ENCODE results near the gene GUCY1A2.
"Not testable (repeated sequence)": the region's sequence is repeated elsewhere in the genome, so short reads cannot be mapped to it uniquely, and the experiment has no call there.

Gene GUCY1A2

GRCh38 chr11:106883693-106884092 lies 134.6 kb downstream of the GUCY1A2 start:
- not testable (repeated sequence) for ATAC-seq (replicated peaks); DNase-seq; H3K36me3 Mint-ChIP-seq (ENCODE audit: insufficient read depth); H3K27ac Mint-ChIP-seq; H3K4me3 Mint-ChIP-seq; H3K27me3 Mint-ChIP-seq; H3K4me1 Mint-ChIP-seq (ENCODE audit: low read depth in 2 of 2)
- peaks cover 7 to 37% of the 10 kb centered on the region in 2 donors for H3K9me3 Mint-ChIP-seq

DNA sequence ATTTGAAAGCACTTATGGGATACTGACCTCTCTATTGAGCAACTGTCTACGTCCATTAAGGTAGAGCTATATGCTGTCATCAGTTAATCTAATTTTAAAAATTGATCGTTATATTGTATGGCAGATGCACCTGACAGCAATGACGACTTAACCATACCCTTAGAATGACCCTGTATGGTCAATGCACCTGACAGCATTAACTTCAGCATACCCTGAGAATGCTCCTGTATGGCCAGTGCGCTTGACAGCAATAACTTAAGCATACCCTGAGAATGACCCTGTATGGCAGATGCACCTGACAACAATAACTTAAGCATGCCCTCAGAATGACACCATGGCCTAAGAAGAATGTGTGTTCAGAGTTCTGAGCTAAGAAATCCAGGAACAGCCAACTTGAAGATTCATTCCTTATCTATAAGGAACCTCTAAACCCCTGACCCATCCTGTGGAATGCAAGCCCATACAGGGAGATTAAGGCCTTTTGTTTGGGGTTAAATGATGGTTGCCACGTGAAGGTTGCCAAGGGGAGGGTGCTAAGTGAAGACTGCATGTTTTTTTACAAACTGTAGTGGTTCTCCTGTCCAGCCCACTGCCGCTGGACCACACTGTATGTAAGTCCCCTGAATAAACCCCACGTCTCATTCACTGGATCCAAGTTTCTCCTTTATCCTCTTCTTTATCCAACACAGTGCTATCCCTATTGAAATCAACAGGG lies 138.3 kb downstream of the GUCY1A2 start:
- H3K27ac Mint-ChIP-seq, result no peak overlapping the region
- no peaks in the 10 kb centered on the region for H3K27me3 Mint-ChIP-seq
- ATAC-seq (replicated peaks) (no peak), DNase-seq (no peak)
- peaks cover 2% of the 10 kb centered on the region for H3K36me3 Mint-ChIP-seq (ENCODE audit: insufficient read depth)
- peaks cover 5 to 26% of the 10 kb centered on the region in 2 donors for H3K9me3 Mint-ChIP-seq
- no peaks in the 10 kb centered on the region for H3K4me1 Mint-ChIP-seq (ENCODE audit: low read depth in 2 of 2)
- H3K4me3 Mint-ChIP-seq, result no peak overlapping the region

DNA sequence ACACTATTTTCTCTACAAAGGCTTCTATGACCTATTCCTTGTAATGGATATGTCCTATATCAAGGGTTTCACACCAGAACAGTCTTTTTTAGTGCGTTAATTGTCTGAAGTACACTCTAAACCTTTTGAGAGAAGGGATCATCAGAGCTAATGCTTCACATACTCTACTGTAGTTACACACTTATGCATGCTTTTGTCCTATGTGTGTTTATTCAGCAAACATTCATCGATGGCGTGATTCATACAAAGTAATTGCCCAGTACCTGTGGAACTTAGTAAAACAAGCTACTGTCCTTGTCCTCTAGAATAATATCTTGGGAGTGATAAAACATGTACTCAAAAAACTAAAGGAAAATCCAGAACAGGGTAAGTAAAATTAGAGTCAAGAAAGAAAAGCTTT lies 139.2 kb downstream of the GUCY1A2 start:
- Mint-ChIP-seq H3K9me3 (peaks cover 5 to 23% of the 10 kb centered on the region in 2 donors), H3K4me3 (no peak overlapping the region), H3K36me3 (ENCODE audit: insufficient read depth) (peaks cover 2% of the 10 kb centered on the region), H3K27ac (no peak overlapping the region), H3K27me3 (no peaks in the 10 kb centered on the region), H3K4me1 (ENCODE audit: low read depth in 2 of 2) (no peaks in the 10 kb centered on the region)
- DNase-seq (no peak), ATAC-seq (replicated peaks) (no peak)

- ATAC-seq (replicated peaks), result no peak
- Mint-ChIP-seq H3K36me3 (ENCODE audit: insufficient read depth) (peaks cover 2% of the 10 kb centered on the region), H3K4me1 (ENCODE audit: low read depth in 2 of 2) (no peaks in the 10 kb centered on the region), H3K27me3 (no peaks in the 10 kb centered on the region), H3K27ac (no peak overlapping the region), H3K4me3 (no peak overlapping the region), H3K9me3 (peaks cover 7 to 10% of the 10 kb centered on the region in 2 donors)
- no peak for DNase-seq
Measured at GRCh38 chr11:106875013-106875412, 143.3 kb downstream of the GUCY1A2 start.

- no peaks in the 10 kb centered on the region for H3K27me3 Mint-ChIP-seq
- H3K27ac Mint-ChIP-seq, result no peak overlapping the region
- no peaks in the 10 kb centered on the region for H3K4me1 Mint-ChIP-seq (ENCODE audit: low read depth in 2 of 2)
- ATAC-seq (replicated peaks) (no peak), DNase-seq (no peak)
- H3K9me3 Mint-ChIP-seq, result peaks cover 13 to 14% of the 10 kb centered on the region in 2 donors
- peaks cover 2% of the 10 kb centered on the region for H3K36me3 Mint-ChIP-seq (ENCODE audit: insufficient read depth)
- no peak overlapping the region for H3K4me3 Mint-ChIP-seq
Measured at GRCh38 chr11:106872246-106872645, 146.0 kb downstream of the GUCY1A2 start.

DNA sequence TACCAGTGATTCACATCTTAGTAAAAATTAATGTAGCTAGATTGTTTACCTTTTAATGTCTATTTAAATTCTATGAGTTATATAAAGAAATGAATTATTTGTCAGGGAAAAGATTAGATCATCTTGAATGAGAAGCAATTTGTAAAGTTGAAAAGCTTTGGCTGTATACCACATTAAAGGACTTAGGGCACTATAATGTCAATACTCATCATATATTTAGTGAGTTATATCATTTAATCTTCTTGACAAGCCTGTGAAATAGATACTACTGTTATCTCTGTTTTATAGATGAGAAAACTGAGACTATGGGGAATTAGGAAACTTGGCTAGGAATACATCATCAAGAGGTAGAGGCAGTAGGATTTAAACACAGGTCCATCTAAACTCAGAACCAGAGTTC lies 160.1 kb downstream of the GUCY1A2 start:
- no peak for ATAC-seq (replicated peaks)
- DNase-seq, result no peak
- Mint-ChIP-seq H3K4me1 (ENCODE audit: low read depth in 2 of 2) (no peaks in the 10 kb centered on the region), H3K4me3 (no peak overlapping the region), H3K27me3 (no peaks in the 10 kb centered on the region), H3K9me3 (peaks cover 15 to 23% of the 10 kb centered on the region in 2 donors), H3K36me3 (ENCODE audit: insufficient read depth) (no peaks in the 10 kb centered on the region), H3K27ac (no peak overlapping the region)

- ATAC-seq (replicated peaks) (no peak), DNase-seq (no peak)
- Mint-ChIP-seq H3K9me3 (peaks cover 19 to 37% of the 10 kb centered on the region in 2 donors), H3K4me3 (no peak overlapping the region), H3K4me1 (ENCODE audit: low read depth in 2 of 2) (no peaks in the 10 kb centered on the region), H3K36me3 (ENCODE audit: insufficient read depth) (no peaks in the 10 kb centered on the region), H3K27ac (no peak overlapping the region), H3K27me3 (no peaks in the 10 kb centered on the region)
Measured at GRCh38 chr11:106856566-106856965, 161.7 kb downstream of the GUCY1A2 start.

GRCh38 chr11:106854429-106854828 lies 163.8 kb downstream of the GUCY1A2 start:
- Mint-ChIP-seq H3K27ac (no peak overlapping the region), H3K36me3 (ENCODE audit: insufficient read depth) (no peaks in the 10 kb centered on the region), H3K4me3 (no peak overlapping the region), H3K27me3 (no peaks in the 10 kb centered on the region), H3K9me3 (peaks cover 23 to 41% of the 10 kb centered on the region in 2 donors), H3K4me1 (ENCODE audit: low read depth in 2 of 2) (no peaks in the 10 kb centered on the region)
- DNase-seq, result no peak
- no peak for ATAC-seq (replicated peaks)

DNA sequence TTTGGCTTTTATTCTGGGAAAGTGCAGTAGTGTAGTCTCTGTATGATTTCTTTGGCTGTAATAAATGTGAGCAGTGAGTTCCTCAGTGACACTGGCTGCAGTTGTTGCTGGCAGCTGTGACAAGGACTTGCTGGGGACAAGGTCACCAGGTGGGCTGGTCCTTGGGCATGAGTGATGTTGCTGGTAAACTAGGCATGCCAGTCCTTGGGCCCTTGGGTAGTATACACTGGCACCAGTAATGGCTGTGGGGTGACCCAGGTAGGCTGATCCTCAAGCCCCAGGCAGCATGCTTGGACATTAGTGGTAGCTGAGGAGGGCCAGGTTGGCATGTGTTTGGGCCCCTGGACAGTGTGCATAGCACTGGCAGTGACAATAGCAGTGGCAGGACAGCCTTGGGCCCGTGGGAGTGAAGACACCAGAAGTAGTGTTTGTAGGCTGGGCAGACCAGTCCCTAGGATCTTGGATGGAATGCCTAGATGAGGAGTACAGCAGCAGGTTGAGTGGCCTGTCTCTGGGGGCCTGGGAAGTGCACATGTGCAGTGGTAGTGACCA lies 164.3 kb downstream of the GUCY1A2 start:
- no peaks in the 10 kb centered on the region for H3K4me1 Mint-ChIP-seq (ENCODE audit: low read depth in 2 of 2)
- no peaks in the 10 kb centered on the region for H3K36me3 Mint-ChIP-seq (ENCODE audit: insufficient read depth)
- H3K9me3 Mint-ChIP-seq, result peaks cover 23 to 41% of the 10 kb centered on the region in 2 donors
- no peak overlapping the region for H3K27ac Mint-ChIP-seq
- no peaks in the 10 kb centered on the region for H3K27me3 Mint-ChIP-seq
- ATAC-seq (replicated peaks) (no peak), DNase-seq (no peak)
- no peak overlapping the region for H3K4me3 Mint-ChIP-seq

DNA sequence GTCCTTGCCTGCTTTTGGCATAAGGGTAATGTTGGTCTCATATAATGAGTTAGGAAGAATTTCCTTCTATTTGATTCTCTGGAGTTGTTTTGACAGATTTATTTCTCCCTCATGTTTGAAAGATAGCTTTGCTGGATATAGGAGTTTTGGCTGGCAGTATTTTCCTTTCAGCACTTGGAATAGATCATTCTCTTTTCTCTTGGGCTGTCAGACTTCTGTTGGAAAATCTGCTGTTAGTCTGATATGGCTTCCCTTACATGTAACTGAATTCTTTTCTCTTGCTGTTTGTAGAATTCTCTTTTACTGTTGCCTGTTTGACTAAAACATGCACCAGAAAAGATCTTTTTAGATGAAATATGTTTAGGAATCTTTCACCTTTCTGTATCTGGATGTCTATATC lies 165.5 kb downstream of the GUCY1A2 start:
- no peak for DNase-seq
- Mint-ChIP-seq H3K9me3 (peaks cover 28 to 41% of the 10 kb centered on the region in 2 donors), H3K4me3 (no peak overlapping the region), H3K36me3 (ENCODE audit: insufficient read depth) (no peaks in the 10 kb centered on the region), H3K4me1 (ENCODE audit: low read depth in 2 of 2) (no peaks in the 10 kb centered on the region), H3K27me3 (no peaks in the 10 kb centered on the region), H3K27ac (no peak overlapping the region)
- ATAC-seq (replicated peaks), result no peak

DNA sequence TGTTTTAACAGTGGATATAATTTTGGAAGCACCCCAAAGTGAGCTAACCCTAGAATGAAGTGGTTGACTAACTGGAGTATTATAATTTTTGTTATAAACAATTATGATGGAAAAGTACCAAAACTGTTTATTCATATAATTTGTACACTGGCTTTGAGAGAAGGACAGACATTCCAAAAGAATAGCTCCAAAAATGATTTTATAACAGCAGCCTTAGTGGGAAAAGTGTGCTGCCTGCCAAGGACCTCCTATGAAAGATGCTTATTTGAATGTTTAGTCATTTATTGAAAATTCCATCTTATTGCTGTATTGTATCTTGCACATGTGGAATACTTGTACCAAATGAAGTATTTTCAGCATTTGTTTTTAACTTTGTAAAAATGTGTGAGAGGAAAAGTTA lies 169.8 kb downstream of the GUCY1A2 start:
- Mint-ChIP-seq H3K4me3 (no peak overlapping the region), H3K36me3 (ENCODE audit: insufficient read depth) (no peaks in the 10 kb centered on the region), H3K4me1 (ENCODE audit: low read depth in 2 of 2) (no peaks in the 10 kb centered on the region), H3K27ac (no peak overlapping the region), H3K27me3 (no peaks in the 10 kb centered on the region), H3K9me3 (peaks cover 13 to 21% of the 10 kb centered on the region in 2 donors)
- DNase-seq (no peak), ATAC-seq (replicated peaks) (no peak)

DNA sequence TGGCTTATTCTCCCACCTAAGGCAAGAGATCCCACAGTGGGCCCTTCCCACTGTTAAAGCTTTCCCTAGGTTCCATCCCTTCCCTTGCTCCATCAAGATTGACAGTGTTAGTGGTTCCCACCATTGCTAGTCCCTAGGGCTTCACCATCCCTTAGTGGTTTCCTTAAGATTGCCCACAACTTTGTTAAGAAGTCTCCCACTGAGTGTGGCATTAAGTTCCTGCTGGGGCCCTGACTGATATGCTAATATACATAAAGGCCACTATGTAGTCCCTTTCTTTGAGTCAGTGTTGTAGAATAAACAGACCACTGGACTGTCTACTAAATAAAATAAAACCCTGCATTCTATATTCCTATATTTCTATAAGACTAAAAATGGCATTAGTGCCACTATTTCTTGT lies 176.1 kb downstream of the GUCY1A2 start:
- Mint-ChIP-seq H3K27me3 (no peaks in the 10 kb centered on the region), H3K4me1 (ENCODE audit: low read depth in 2 of 2) (no peaks in the 10 kb centered on the region), H3K4me3 (no peak overlapping the region), H3K27ac (no peak overlapping the region), H3K9me3 (peaks cover 5 to 23% of the 10 kb centered on the region in 2 donors), H3K36me3 (ENCODE audit: insufficient read depth) (no peaks in the 10 kb centered on the region)
- DNase-seq, result no peak
- ATAC-seq (replicated peaks), result no peak

- Mint-ChIP-seq H3K4me1 (ENCODE audit: low read depth in 2 of 2) (no peaks in the 10 kb centered on the region), H3K27me3 (no peaks in the 10 kb centered on the region), H3K4me3 (no peak overlapping the region), H3K27ac (no peak overlapping the region), H3K36me3 (ENCODE audit: insufficient read depth) (no peaks in the 10 kb centered on the region), H3K9me3 (peaks cover 7 to 23% of the 10 kb centered on the region in 2 donors)
- DNase-seq (no peak), ATAC-seq (replicated peaks) (no peak)
Measured at GRCh38 chr11:106840947-106841346, 177.3 kb downstream of the GUCY1A2 start.

DNA sequence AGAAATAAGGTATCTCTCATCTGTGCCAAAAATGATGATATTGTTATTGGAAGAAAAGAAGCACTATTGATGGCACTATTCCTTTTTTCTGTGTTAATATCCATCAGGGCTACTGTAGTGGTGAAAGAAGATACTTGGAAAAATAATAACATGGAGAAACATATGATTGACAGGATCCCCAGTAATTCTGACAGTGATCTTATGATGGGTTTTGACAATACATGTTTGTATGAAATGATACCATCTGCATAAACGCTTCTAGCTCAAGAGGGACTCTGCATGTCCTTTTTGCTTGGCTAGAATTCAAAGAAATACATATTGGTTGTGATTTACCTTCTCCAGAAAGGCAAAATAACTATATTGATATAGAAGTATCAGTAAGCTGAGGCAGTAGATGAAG lies 178.1 kb downstream of the GUCY1A2 start:
- no peaks in the 10 kb centered on the region for H3K4me1 Mint-ChIP-seq (ENCODE audit: low read depth in 2 of 2)
- DNase-seq, result no peak
- H3K4me3 Mint-ChIP-seq, result no peak overlapping the region
- no peak overlapping the region for H3K27ac Mint-ChIP-seq
- no peaks in the 10 kb centered on the region for H3K36me3 Mint-ChIP-seq (ENCODE audit: insufficient read depth)
- no peaks in the 10 kb centered on the region for H3K27me3 Mint-ChIP-seq
- no peak for ATAC-seq (replicated peaks)
- H3K9me3 Mint-ChIP-seq, result peaks cover 7 to 29% of the 10 kb centered on the region in 2 donors
